ENCODE measurements around the gene APBB1IP. TPM values are rescaled to one million over a fixed set of nuclear protein-coding genes. Genes with fewer than 3 reads are reported as not detected.

Gene APBB1IP
- total RNA-seq, 4 donors from 2014 or later: 3.3 to 32.2 (median 4.9) TPM

DNA sequence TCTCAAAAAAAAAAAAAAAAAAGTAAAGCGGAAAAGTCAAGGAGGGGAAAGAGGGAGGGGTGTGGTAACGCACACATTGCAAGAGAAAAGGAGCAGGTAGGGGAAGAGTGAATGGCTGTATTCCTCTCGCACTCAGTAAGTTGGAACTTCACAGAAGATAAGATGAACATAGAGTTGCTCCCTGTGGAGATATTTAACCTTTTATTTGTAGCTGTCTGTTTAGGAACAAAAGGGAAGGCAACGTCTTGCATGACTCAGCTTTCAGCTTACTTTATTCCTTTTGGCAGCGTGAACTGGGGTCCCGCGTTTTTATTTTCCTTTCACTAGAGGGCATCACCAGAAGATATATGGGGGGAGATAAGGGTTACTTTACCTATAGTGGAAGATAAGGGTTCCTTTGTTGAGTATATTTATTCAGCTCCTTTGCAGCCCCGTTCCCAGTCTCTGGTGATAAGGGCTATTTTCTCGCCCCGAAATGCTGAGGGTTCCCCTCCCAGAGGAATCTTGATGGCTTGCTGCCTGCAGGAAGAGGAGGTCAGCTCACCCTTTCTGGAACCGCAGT, 78.5 kb downstream of the APBB1IP start:
- H3K4me3 ChIP-seq: no peak overlapping the region
- H3K36me3 ChIP-seq: peaks cover 0 to 5% (median 0%) of the 10 kb centered on the region in 3 donors
- no peaks in the 10 kb centered on the region for H3K27me3 ChIP-seq
- no peaks in the 10 kb centered on the region for H3K9me3 ChIP-seq
- H3K27ac ChIP-seq: no peak overlapping the region
- DNase-seq: no peak
- TF ChIP-seq, protein P1, sequence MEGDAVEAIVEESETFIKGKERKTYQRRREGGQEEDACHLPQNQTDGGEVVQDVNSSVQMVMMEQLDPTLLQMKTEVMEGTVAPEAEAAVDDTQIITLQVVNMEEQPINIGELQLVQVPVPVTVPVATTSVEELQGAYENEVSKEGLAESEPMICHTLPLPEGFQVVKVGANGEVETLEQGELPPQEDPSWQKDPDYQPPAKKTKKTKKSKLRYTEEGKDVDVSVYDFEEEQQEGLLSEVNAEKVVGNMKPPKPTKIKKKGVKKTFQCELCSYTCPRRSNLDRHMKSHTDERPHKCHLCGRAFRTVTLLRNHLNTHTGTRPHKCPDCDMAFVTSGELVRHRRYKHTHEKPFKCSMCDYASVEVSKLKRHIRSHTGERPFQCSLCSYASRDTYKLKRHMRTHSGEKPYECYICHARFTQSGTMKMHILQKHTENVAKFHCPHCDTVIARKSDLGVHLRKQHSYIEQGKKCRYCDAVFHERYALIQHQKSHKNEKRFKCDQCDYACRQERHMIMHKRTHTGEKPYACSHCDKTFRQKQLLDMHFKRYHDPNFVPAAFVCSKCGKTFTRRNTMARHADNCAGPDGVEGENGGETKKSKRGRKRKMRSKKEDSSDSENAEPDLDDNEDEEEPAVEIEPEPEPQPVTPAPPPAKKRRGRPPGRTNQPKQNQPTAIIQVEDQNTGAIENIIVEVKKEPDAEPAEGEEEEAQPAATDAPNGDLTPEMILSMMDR (IDR thresholded peaks at IDR 0.05): no peak
- TF ChIP-seq POLR2A (IDR thresholded peaks at IDR 0.05): no peak
- no peaks in the 10 kb centered on the region for H3K4me1 ChIP-seq

DNA sequence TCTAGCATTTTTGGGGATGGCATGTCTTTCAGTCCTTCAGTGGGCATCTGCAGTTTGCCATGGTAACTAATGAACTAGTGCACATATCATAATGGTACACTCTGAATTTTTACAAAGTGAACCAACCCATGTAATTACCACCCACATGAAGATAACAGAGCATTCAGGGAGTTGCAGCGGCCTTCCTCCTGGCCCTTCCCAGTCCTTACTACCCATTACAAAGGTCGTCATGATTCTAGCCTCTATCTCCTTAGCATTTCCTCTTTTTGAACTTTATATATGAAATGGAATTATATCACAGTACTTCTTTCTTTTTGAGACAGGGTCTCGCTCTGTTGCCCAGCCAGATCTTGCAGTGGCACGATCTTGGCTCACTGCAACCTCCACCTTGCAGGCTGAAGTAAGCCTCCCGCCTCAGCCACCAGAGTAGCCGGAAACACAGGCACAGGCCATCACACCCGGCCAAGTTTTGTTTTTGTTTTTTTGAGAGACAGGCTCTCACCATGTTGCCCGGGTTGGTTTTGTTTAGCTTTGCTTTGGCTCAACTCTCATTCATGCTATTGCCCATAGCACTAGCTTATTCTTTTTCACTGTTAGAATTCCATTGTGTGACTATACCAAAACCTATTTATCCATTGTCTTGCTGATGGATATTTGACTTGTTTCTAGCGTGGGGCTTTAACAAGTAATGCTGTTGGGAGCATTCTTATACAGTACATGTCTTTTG, 79.2 kb downstream of the APBB1IP start:
- H3K27me3 ChIP-seq: no peaks in the 10 kb centered on the region
- H3K36me3 ChIP-seq: peaks cover 0 to 5% (median 0%) of the 10 kb centered on the region in 3 donors
- DNase-seq: no peak
- H3K27ac ChIP-seq: no peak overlapping the region
- H3K4me1 ChIP-seq: no peaks in the 10 kb centered on the region
- TF ChIP-seq, protein P1 (IDR thresholded peaks at IDR 0.05): no peak
- no peak for TF ChIP-seq POLR2A (IDR thresholded peaks at IDR 0.05)
- no peaks in the 10 kb centered on the region for H3K9me3 ChIP-seq
- H3K4me3 ChIP-seq: no peak overlapping the region

DNA sequence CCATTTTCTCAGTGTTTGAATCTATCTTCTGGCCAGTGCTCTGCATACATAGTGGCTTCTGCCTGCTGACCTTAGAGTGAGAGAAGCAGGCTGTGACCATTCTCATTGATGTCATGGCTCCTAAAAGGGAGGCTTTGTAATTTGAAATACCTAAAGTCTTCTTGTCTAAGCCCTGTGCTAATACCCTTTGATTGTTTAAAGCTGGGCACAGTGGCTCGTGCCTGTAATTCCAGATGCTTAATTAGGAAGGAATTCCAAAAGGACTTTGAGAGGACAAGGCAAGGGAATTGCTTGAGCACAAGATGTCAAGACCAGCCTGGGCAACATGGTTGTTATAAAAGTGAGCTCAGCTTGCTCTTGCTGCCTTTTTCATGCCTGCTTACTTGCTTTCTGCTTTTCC, 81.7 kb downstream of the APBB1IP start:
- Histone ChIP-seq H3K27me3 (no peaks in the 10 kb centered on the region), H3K36me3 (no peaks in the 10 kb centered on the region), H3K4me3 (no peak overlapping the region), H3K27ac (no peak overlapping the region), H3K4me1 (no peaks in the 10 kb centered on the region), H3K9me3 (no peaks in the 10 kb centered on the region)
- no peak for DNase-seq
- TF ChIP-seq POLR2A (IDR thresholded peaks at IDR 0.05): no peak
- TF ChIP-seq, protein P1 (IDR thresholded peaks at IDR 0.05): no peak

DNA sequence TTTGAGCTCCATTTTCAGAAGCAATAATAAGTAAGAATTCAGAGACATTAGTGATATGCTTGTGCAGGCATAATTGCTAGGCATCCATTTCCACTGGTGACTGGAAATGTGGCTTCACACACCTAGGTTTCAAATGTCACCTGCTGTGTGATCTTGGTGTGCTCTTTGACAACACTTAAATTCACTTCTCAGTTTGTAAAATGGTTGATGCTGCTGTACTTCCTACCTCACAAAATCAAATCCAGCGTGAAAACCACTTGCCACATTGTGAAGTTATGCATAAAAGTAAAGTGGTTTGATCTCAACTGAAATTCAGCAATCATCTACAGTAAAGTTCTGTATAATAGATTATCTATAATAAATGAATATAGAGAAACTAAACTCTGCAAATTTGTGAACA, 82.4 kb downstream of the APBB1IP start:
- H3K27ac ChIP-seq: no peak overlapping the region
- no peaks in the 10 kb centered on the region for H3K9me3 ChIP-seq
- DNase-seq: no peak
- TF ChIP-seq POLR2A (IDR thresholded peaks at IDR 0.05): no peak
- TF ChIP-seq, protein P1 (IDR thresholded peaks at IDR 0.05): no peak
- H3K27me3 ChIP-seq: no peaks in the 10 kb centered on the region
- H3K36me3 ChIP-seq: no peaks in the 10 kb centered on the region
- H3K4me1 ChIP-seq: no peaks in the 10 kb centered on the region
- H3K4me3 ChIP-seq: no peak overlapping the region

- no peaks in the 10 kb centered on the region for H3K27me3 ChIP-seq
- H3K36me3 ChIP-seq: no peaks in the 10 kb centered on the region
- TF ChIP-seq POLR2A (IDR thresholded peaks at IDR 0.05): no peak
- TF ChIP-seq, protein P1 (IDR thresholded peaks at IDR 0.05): no peak
- no peak for DNase-seq
- H3K27ac ChIP-seq: no peak overlapping the region
- no peaks in the 10 kb centered on the region for H3K4me1 ChIP-seq
- H3K4me3 ChIP-seq: no peak overlapping the region
- no peaks in the 10 kb centered on the region for H3K9me3 ChIP-seq
Measured at GRCh38 chr10:26524161-26524896, 86.2 kb downstream of the APBB1IP start.
